Endothelial cell of umbilical vein (primary cell): Measurements from ENCODE around the gene BHLHE23.

Source experiments
- POLR2A ChIP-seq: IDR thresholded peaks from 2 replicates; pipeline ENCODE4 v1.6.1; 2012; ENCODE audit warnings: low read depth, mild to moderate bottlenecking, control low read depth, low read length
- TF ChIP-seq, protein P1 (sequence below): IDR thresholded peaks from 2 replicates; pipeline ENCODE4 v1.6.1; 2011; ENCODE audit not compliant: insufficient read depth, insufficient read length

DNA sequence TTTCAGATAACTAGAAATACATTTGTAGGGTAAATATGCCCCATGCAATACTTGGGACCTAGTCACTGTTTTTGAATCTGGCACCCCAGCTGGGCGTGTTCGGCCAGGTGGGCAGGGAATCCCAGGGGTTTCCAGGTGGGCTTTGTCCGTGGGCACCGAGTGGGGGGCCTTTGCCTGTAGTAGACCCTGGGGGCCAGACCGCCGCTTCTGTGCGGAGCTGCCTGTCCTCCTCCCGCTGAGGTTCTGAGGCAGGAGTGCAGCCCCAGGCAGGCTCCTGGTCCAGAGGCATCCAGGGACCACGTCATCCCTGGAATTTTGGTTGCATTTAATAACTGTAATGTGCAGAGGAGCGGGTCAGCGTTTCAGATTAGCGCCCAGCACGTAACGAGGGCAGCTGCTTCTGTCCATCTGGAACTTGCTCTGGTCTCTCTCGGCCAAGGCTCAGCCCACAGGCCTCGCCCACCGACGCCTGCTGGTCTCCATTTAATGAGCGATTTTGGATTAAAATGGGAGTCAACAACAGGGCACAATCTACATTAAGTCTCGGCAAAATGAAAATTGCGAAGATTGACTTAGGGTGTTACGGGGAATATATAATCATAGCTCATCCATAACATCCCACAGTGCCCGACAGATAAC, 12.8 kb downstream of the BHLHE23 start:
- no peak for TF ChIP-seq POLR2A
- TF ChIP-seq, protein P1, sequence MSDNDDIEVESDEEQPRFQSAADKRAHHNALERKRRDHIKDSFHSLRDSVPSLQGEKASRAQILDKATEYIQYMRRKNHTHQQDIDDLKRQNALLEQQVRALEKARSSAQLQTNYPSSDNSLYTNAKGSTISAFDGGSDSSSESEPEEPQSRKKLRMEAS, result no peak
